ENCODE results near the gene DEGS2. TPM values are rescaled to one million over a fixed set of nuclear protein-coding genes. Genes with fewer than 3 reads are reported as not detected.

The DEGS2 gene
- total and polyA plus RNA-seq, 4 experiments from 2014 or later = 0.14 to 0.81 TPM; not detected in 2

DNA sequence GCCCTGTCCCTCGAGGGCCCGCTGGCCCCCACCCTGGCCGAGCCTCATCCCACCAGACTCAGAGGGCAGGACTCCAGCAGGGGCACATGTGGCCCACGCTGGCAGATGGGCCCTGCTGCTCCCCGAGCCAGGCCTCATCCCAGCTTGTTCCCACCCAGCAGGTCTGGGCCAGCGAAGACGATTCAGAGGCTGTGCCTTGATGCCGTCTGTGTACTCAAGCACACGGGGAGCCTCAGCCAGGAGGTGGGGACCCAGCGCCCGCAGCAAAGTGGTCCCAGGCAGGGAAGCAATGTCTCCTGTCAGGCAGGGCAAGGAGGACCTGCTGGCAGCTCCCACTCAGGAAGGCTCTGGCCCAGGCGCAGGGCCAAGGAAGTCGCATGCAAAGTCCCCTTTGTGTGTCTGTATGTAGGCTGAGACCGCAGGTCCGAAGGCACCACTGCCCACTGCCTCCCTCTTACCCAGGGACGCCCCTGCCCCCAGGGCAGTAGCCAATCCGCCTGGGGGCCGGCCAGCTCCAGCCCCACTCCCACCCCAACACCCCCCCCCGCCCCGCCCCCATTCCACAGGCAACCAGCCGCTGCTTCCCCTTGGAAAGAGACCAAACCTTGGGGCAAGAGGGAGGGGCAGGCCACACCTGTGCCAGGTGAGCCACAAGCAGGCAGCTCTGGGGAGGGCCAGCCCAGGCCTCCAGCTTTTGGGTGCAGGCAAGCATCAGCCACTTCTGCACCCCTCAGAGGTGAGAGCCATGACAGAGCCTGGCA is 9.4 kb downstream of the DEGS2 start:
- no peak overlapping the region for H3K4me3 Mint-ChIP-seq
- Histone ChIP-seq H3K27ac (ENCODE audit: low read depth, low read length) (no peak overlapping the region), H3K27me3 (ENCODE audit: insufficient read depth, low read length) (no peaks in the 10 kb centered on the region), H3K36me3 (ENCODE audit: insufficient read depth, low read length) (no peaks in the 10 kb centered on the region), H3K9me3 (ENCODE audit: control insufficient read depth in 1 of 2, low read length in 2 of 2) (peaks cover 0 to 9% of the 10 kb centered on the region in 2 donors), H3K4me1 (ENCODE audit: insufficient read depth, low read length) (peaks cover 25% of the 10 kb centered on the region), H3K4me3 (ENCODE audit: low read length in 2 of 2) (no peak overlapping the region)
- peaks cover 7 to 33% (median 20%) of the 10 kb centered on the region in 4 donors for H3K4me1 Mint-ChIP-seq
- H3K36me3 Mint-ChIP-seq = peaks cover 2% of the 10 kb centered on the region in 2 donors
- no peaks in the 10 kb centered on the region for H3K27me3 Mint-ChIP-seq
- peaks cover 0 to 17% (median 3%) of the 10 kb centered on the region in 8 donors for H3K9me3 Mint-ChIP-seq
- intact Hi-C loops (cut with micrococcal nuclease) = loop anchor here (10.0 kb wide), 1 partner anchor 95 kb away; no protein-coding TSS in a partner anchor
- ChIA-PET POLR2A (ENCODE audit: partially characterized antibody) (interaction anchor here (1.3 kb wide), 1 partner anchor 43 kb away, joined by 4 read pairs; no protein-coding TSS in a partner anchor), CTCF (ENCODE audit: partially characterized antibody) (no interaction called here)
- H3K27ac Mint-ChIP-seq = peak overlapping the region in 1 of 7 donors; percentile 65
- DNase-seq = no peak

DNA sequence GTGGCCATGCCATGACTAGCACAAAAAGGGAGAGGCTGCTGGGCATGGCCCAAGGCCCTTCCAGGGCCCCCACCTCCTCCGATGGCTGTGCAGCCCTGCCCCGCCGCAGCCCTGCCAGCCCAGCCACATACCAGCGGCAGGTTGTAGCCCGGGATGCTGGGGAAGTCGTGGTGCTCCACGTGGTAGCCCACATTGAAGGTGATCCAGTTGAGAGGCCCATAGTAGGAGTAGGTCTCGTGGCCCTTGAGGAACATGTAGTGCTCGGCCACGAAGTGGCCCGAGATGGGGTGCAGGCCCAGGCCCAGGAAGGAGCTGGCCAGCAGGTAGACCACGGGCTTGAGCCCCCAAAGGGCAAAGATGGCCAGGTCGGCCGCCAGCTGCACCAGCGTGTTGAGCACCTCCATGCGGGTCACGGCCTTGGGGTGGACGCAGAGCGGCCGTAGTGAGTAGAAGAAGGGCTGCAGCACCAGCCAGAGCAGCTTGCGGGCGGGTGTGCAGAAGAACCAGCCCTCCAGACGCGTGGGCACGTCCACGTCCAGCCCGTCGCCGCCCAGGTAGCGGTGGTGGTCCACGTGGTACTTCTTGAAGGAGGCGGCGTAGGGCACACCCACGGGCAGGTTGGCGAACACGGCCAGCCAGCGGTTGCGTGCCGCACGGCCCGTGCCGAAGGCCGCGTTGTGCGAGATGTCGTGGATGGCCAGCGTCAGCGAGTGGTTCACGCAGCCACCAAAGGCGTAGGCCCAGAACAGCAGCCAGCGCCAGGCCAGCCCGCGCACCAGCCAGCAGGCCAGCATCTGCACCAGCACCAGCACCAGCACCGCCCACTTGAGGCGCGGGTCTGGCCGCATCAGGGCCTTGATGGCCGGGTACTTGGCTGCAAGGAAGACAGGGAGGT is 10.4 kb downstream of the DEGS2 start:
- Histone ChIP-seq H3K27ac (ENCODE audit: low read depth, low read length) (no peak overlapping the region), H3K36me3 (ENCODE audit: insufficient read depth, low read length) (peaks cover 2% of the 10 kb centered on the region), H3K9me3 (ENCODE audit: control insufficient read depth in 1 of 2, low read length in 2 of 2) (no peaks in the 10 kb centered on the region), H3K27me3 (ENCODE audit: insufficient read depth, low read length) (no peaks in the 10 kb centered on the region), H3K4me3 (ENCODE audit: low read length in 2 of 2) (no peak overlapping the region), H3K4me1 (ENCODE audit: insufficient read depth, low read length) (peaks cover 28% of the 10 kb centered on the region)
- peak overlapping the region in 1 of 8 donors; percentile 32 for H3K4me3 Mint-ChIP-seq
- peaks cover 0 to 3% of the 10 kb centered on the region in 2 donors for H3K36me3 Mint-ChIP-seq
- intact Hi-C loops (cut with micrococcal nuclease) = loop anchor here (10.0 kb wide), 1 partner anchor 96 kb away; no protein-coding TSS in a partner anchor
- H3K9me3 Mint-ChIP-seq = peaks cover 0 to 13% (median 0%) of the 10 kb centered on the region in 8 donors
- no peak for DNase-seq
- peaks cover 7 to 33% (median 20%) of the 10 kb centered on the region in 4 donors for H3K4me1 Mint-ChIP-seq
- H3K27ac Mint-ChIP-seq = peak overlapping the region in 2 of 7 donors; percentile 84 to 88
- POLR2A ChIA-PET (ENCODE audit: partially characterized antibody) = interaction anchor here (1.1 to 5.8 kb wide), 4 partner anchors 17 to 81 kb away, joined by 3 to 51 read pairs (median 4); partner anchors contain the start of gene EVL
- CTCF ChIA-PET (ENCODE audit: partially characterized antibody) = interaction anchor here (0.9 to 1.6 kb wide), 2 partner anchors 7 to 23 kb away, joined by 3 to 4 read pairs; no protein-coding TSS in a partner anchor
- no peaks in the 10 kb centered on the region for H3K27me3 Mint-ChIP-seq

DNA sequence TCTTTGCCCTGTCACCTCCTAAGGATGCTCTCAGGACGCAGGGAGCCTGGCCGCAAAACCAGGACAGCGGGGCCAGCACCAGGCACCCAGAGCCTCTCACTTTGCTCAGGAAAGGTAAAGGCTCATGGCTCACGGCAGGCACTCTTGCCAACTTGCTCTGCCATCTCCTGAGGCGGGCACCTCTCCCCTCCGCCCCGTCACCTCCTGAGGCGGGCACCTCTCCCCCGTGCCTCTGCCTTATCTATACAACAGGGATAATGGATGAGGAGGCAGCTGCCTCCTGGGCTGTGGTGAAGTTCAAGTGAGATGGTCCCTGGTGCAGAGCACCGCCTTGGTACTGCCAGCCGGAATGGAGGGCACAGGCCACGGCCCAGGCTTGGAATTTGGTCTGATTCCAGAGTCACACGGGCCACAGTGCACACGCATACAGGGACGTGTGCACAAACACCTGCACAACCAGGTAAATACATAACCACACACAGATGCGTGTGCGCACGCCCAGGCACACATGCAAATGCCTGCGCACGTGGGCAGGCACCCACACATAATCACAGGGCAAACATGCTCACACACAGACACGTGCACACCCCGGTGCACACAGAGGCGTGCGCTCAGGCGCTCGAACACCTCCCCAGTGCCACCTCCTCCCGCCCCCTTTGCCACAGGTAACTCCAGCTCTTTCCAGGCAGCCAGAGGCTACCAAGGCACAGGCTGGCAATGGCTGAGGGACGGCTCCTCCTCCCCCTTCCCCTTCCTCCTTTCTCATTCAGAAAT is 11.6 kb downstream of the DEGS2 start:
- H3K9me3 Mint-ChIP-seq = peaks cover 0 to 8% (median 0%) of the 10 kb centered on the region in 8 donors
- intact Hi-C loops (cut with micrococcal nuclease) = loop anchor here (1.0 to 10.0 kb wide), 3 partner anchors 45 to 166 kb away; no protein-coding TSS in a partner anchor
- H3K27ac Mint-ChIP-seq = peak overlapping the region in 6 of 7 donors; percentile 60 to 94 (median 79)
- Histone ChIP-seq H3K9me3 (ENCODE audit: control insufficient read depth in 1 of 2, low read length in 2 of 2) (no peaks in the 10 kb centered on the region), H3K27ac (ENCODE audit: low read depth, low read length) (no peak overlapping the region), H3K4me1 (ENCODE audit: insufficient read depth, low read length) (peaks cover 28% of the 10 kb centered on the region), H3K4me3 (ENCODE audit: low read length in 2 of 2) (no peak overlapping the region), H3K36me3 (ENCODE audit: insufficient read depth, low read length) (peaks cover 12% of the 10 kb centered on the region), H3K27me3 (ENCODE audit: insufficient read depth, low read length) (no peaks in the 10 kb centered on the region)
- ChIA-PET POLR2A (ENCODE audit: partially characterized antibody) (interaction anchor here (0.6 to 5.8 kb wide), 8 partner anchors 10 to 80 kb away, joined by 3 to 51 read pairs (median 8); partner anchors contain the start of genes DEGS2 and EVL), CTCF (ENCODE audit: partially characterized antibody) (interaction anchor here (0.9 to 3.2 kb wide), 5 partner anchors 9 to 99 kb away, joined by 3 to 15 read pairs (median 4); no protein-coding TSS in a partner anchor)
- peaks cover 7 to 33% (median 20%) of the 10 kb centered on the region in 4 donors for H3K4me1 Mint-ChIP-seq
- H3K27me3 Mint-ChIP-seq = no peaks in the 10 kb centered on the region
- H3K4me3 Mint-ChIP-seq = peak overlapping the region; percentile 6 to 82 (median 54)
- H3K36me3 Mint-ChIP-seq = peaks cover 3 to 8% of the 10 kb centered on the region in 2 donors
- DNase-seq = no peak

DNA sequence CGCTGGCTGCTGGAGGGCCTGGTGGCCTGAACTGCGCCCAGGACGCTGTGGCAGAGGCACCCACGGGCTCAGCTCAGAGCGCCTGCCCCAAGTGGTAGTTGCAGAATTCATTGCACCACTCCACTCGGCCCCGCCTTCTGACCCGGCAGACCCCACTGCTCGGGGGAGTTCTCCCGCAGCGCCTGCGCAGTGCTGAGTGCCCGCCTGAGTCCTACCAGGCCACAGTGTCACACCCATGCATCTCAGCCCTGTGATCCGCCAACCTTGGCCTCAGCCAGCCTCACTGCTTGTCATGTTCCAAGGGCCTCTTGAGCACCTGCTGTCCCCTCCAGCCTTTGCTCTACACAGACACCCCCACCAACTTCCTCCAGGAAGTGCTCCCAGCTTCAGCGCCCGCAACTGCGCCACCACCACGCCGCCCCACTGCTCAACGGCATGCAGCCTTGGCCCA is 12.2 kb downstream of the DEGS2 start:
- Histone ChIP-seq H3K36me3 (ENCODE audit: insufficient read depth, low read length) (peaks cover 17% of the 10 kb centered on the region), H3K27ac (ENCODE audit: low read depth, low read length) (no peak overlapping the region), H3K27me3 (ENCODE audit: insufficient read depth, low read length) (no peaks in the 10 kb centered on the region), H3K4me1 (ENCODE audit: insufficient read depth, low read length) (peaks cover 28% of the 10 kb centered on the region), H3K4me3 (ENCODE audit: low read length in 2 of 2) (no peak overlapping the region), H3K9me3 (ENCODE audit: control insufficient read depth in 1 of 2, low read length in 2 of 2) (no peaks in the 10 kb centered on the region)
- peaks cover 5 to 13% of the 10 kb centered on the region in 2 donors for H3K36me3 Mint-ChIP-seq
- peaks cover 7 to 36% (median 20%) of the 10 kb centered on the region in 4 donors for H3K4me1 Mint-ChIP-seq
- intact Hi-C loops (cut with micrococcal nuclease) = loop anchor here (1.0 to 10.0 kb wide), 3 partner anchors 46 to 165 kb away; no protein-coding TSS in a partner anchor
- no peaks in the 10 kb centered on the region for H3K27me3 Mint-ChIP-seq
- H3K4me3 Mint-ChIP-seq = peak overlapping the region; percentile 54 to 79 (median 74)
- peak; percentile 61 to 82 (median 73) for DNase-seq
- CTCF ChIA-PET (ENCODE audit: partially characterized antibody) = interaction anchor here (1.4 to 3.2 kb wide), 4 partner anchors 9 to 100 kb away, joined by 3 to 15 read pairs (median 4); no protein-coding TSS in a partner anchor
- peaks cover 0 to 7% (median 0%) of the 10 kb centered on the region in 8 donors for H3K9me3 Mint-ChIP-seq
- H3K27ac Mint-ChIP-seq = peak overlapping the region; percentile 73 to 96 (median 88)
- POLR2A ChIA-PET (ENCODE audit: partially characterized antibody) = interaction anchor here (0.6 to 5.8 kb wide), 9 partner anchors 9 to 80 kb away, joined by 3 to 51 read pairs (median 6); partner anchors contain the start of genes DEGS2 and EVL

DNA sequence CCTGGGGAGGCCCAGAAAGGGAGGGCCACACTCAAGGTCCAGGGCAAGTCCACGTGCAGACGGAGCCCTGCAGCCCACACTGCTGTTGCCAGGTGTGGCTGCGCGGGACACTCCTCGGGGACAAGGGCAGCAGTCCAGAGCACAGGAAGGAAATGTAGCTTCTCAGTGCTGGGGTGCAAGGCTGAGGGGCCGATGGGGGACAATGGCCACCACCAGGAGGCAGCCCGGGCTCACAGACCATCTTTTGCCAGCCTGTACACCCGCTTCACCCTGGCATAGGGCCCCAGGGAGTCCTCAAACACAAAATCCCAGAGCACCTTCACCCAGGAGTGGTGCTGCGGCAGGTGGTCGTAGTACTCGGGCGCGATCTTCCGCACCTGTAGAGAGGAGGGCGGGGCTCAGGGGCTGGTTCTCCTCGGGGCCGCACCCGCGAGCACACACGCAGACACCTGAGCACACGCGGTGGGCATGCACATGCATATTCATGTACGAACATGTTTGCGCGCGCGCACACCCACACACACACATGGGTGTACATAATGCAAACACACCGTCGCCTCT is 12.8 kb downstream of the DEGS2 start:
- peak overlapping the region; percentile 31 to 96 (median 73) for H3K27ac Mint-ChIP-seq
- Histone ChIP-seq H3K4me3 (ENCODE audit: low read length in 2 of 2) (no peak overlapping the region), H3K27ac (ENCODE audit: low read depth, low read length) (no peak overlapping the region)

More for the DNA sequence above, 12.8 kb downstream of the DEGS2 start:
- peaks cover 28% of the 10 kb centered on the region for H3K4me1 ChIP-seq (ENCODE audit: insufficient read depth, low read length)
- Mint-ChIP-seq H3K4me3 (peak overlapping the region; percentile 17 to 79 (median 63)), H3K36me3 (peaks cover 11 to 19% of the 10 kb centered on the region in 2 donors), H3K27me3 (no peaks in the 10 kb centered on the region), H3K9me3 (peaks cover 0 to 4% (median 0%) of the 10 kb centered on the region in 8 donors), H3K4me1 (peaks cover 9 to 39% (median 21%) of the 10 kb centered on the region in 4 donors)
- ChIA-PET CTCF (ENCODE audit: partially characterized antibody) (interaction anchor here (1.5 to 3.2 kb wide), 3 partner anchors 9 to 90 kb away, joined by 4 to 15 read pairs (median 5); no protein-coding TSS in a partner anchor), POLR2A (ENCODE audit: partially characterized antibody) (interaction anchor here (0.9 to 5.8 kb wide), 11 partner anchors 8 to 112 kb away, joined by 3 to 51 read pairs (median 6); partner anchors contain the start of genes DEGS2 and EVL)
- H3K9me3 ChIP-seq (ENCODE audit: control insufficient read depth in 1 of 2, low read length in 2 of 2) = no peaks in the 10 kb centered on the region
- peak in 3 of 5 donors; percentile 34 to 58 (median 51) for DNase-seq
- H3K27me3 ChIP-seq (ENCODE audit: insufficient read depth, low read length) = no peaks in the 10 kb centered on the region
- peaks cover 23% of the 10 kb centered on the region for H3K36me3 ChIP-seq (ENCODE audit: insufficient read depth, low read length)
- intact Hi-C loops (cut with micrococcal nuclease) = loop anchor here (1.0 to 10.0 kb wide), 3 partner anchors 47 to 164 kb away; no protein-coding TSS in a partner anchor
